NCI-H1694 treated with DMSO at 0.1 percent for 48 hours (cell line): ENCODE results near the gene FOXA1.

Experiments used
- DNase-seq: peaks from one replicate; lab custom pipeline; 2025; lab: John Stamatoyannopoulos, UW

The FOXA1 gene

GRCh38 chr14:37589715-37590427, 5.2 kb downstream of the FOXA1 start:
- no peak for DNase-seq

DNA sequence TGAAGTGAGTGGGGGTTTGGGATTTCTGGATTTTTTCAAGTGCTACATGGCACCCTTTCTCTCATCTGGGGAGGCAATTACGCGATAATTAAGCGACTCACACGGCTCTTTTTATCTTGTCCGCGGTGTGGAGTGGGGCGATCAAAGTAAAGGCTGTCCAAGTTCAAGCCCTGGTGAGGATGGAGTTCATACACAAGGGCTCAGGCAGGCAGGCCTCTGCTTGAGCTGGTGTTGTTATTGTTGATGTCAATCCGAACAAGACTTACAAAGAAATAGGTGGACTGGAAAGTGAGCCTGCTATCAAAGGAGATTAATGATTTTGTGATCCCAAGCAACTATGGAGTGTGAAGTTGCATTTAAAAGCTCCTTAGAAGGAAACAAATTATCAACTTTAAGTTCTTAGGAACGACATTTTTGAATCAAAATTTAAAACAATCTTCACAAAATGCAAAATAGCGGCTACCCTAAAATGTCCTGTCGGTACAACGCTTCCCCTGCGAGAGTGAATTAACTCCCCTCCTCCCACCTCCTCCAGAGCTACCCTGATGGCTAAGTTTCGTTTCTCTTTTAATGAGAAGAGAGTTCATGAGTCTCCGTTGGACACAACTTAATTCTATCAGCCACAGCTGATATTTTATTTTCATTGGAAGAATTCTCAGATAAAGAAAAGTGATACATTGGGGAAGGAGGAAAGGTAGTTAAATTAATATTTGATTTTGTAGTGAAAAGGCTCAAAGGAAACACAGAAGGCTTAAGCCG, 5.9 kb downstream of the FOXA1 start:
- no peak for DNase-seq

DNA sequence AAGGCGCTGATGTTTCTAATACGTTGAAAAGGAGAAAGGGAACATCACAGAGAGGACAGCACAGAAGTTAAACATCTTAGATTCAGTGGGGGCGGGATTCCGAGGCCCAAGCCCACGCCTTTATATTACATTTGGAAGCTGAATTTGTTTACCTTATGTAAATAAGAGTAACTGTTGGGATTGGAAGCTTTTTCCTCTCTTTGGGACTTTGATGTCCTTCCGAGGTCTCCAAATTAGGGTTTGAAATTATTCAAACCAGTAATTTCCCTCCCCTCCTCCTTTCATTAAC, 6.4 kb downstream of the FOXA1 start:
- DNase-seq: no peak

GRCh38 chr14:37587881-37588666, 7.0 kb downstream of the FOXA1 start:
- DNase-seq: no peak

DNA sequence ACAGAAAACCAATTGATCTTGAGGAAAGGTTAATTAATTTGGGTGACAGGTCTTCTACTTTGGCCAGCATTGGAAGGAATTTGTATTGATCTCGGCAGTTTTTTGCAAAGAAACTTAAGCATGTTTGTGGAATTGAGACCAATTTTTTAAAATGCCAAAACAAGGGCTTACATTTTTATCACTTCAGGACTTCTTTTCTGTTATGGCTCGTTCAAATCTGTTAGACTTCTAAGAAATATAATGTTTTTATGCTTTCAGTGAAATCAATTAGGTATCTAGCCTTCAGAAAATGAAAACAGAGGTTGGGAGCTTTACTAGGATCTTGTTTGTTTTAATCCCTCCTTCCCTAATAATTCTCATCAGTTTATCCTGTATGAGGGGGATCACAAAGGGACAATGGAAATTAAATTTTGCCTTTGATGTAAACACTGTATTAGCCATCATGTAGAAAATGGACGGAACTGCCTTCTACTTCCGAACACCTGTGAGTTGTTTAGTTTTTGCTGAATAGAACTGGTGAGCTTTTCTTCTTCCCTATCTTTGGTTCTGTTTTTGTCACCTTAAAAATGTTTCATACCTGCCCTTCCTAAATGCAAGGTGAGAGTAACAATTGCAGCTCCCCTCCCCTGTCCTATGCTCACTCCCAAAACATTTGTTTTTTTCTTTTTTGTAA, 7.8 kb downstream of the FOXA1 start:
- no peak for DNase-seq

- DNase-seq: no peak
Measured at GRCh38 chr14:37586797-37587130, 8.3 kb downstream of the FOXA1 start.

DNA sequence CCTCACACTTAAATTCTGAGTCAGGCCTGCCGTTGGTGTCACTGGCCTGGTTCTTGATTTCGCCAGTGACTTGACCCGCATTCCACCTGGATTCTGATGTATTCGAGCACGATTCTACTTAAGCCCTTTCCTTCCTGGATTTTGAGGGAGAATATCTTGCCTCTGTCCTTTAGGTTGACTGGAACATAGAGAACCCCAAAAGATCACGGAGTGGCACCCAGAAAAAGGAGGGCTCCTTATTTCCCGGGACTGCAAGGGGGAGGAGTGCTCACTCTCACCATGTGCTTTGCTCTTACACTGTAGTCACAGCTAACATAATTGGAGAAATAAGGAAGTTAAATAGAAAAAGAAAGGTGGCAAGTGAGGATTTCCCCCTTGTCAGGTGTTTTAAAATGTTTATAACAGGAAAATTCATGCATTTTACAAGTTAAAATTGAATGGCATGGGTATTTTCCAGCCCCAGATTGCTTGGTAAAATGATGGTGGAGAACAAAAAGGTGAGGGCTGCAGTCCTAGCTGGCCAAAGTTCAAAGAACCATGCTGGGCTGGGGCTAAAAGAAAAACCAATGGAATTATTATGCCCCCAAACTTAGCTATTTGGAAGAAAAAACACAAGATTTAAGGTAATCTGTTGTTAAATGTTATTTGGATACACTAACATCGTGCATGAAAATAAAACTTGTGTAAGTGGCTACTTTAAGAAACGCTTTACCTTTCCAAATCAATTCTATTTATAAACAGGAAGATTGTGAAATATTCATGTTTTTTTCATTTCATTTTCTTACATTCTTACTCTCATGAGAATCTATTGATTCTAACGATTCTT, 8.9 kb downstream of the FOXA1 start:
- DNase-seq: no peak

DNA sequence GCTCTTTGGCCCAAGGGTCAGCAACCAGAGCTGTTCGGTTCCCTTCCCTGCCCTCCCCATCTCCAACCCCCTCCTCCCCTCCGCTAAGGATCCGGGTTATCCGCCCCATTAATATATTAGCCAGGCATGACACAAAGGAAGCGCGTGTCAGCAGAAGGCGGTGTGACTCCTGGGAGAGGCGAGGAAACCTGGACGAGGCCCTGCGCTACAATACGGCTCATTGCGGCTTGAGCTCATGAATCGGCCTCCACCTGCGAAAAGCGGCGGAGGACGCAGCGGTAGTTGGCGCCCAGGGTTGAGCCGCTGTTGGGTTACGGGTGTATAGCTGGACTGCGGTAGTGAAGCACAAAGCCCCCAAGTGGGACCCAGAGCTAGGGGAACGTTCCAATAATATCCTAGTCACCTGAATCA, 9.9 kb downstream of the FOXA1 start:
- DNase-seq: no peak

GRCh38 chr14:37584211-37585100, 10.6 kb downstream of the FOXA1 start:
- DNase-seq: no peak

- DNase-seq: peak; percentile 9
Measured at GRCh38 chr14:37583358-37584210, 11.5 kb downstream of the FOXA1 start.

GRCh38 chr14:37580146-37580545, 14.9 kb downstream of the FOXA1 start:
- DNase-seq: no peak

DNA sequence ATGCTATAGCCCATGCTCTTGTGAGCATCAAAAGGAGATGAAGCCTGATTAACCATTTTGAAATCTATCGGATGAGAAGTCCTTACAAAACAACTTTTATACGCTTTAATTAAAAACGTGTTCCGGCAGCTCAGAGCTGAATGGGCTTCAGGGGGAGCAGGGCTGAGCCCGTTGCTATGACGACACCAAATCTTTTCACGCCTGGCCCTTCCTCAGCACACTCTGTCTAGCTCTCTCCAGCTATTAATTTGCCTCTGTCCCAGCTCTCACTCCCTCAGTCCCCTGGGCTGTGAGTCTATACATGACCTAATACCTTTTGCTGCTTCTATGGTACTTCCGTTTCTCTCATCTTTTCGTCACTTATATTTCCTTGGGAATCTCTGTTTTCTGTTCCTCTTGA, 15.8 kb downstream of the FOXA1 start:
- DNase-seq: no peak

DNA sequence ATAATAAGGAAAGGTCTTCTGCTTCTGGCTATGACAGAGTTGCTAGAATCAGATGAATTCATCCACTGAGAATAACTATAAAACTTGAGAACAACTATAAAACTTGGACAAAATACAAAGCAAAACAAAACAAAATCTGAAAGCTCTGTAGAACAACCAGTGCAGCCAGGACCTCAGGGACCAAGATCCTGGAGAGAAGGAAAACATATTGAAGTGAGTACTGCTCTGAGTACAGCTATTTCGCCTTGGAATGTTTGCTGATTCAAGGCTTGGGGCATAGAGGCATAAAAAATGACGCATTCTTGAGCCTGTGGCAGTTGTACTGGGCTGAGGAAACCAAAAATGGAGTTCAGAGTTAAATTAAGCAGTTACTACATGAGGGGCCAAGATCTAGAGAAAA, 21.7 kb downstream of the FOXA1 start:
- no peak for DNase-seq

DNA sequence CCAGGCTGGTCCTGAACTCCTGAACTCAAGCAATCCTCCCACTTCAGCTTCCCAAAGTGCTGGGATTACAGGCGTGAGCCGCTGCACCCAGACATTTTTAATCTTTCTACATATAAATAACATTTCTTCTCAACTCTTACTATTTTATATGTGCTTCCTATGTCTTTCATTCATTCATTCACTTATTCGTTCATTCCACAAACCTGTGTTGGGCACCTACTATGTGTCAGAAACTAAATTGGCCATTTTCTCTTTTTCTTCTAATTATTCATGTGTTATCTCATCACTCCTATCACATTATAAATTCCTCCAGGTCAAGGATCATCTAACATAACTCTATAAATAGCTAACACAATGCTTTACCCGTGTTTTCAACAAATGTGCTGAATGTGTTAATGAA, 23.7 kb downstream of the FOXA1 start:
- no peak for DNase-seq

- no peak for DNase-seq
Measured at GRCh38 chr14:37569729-37570128, 25.3 kb downstream of the FOXA1 start.

DNA sequence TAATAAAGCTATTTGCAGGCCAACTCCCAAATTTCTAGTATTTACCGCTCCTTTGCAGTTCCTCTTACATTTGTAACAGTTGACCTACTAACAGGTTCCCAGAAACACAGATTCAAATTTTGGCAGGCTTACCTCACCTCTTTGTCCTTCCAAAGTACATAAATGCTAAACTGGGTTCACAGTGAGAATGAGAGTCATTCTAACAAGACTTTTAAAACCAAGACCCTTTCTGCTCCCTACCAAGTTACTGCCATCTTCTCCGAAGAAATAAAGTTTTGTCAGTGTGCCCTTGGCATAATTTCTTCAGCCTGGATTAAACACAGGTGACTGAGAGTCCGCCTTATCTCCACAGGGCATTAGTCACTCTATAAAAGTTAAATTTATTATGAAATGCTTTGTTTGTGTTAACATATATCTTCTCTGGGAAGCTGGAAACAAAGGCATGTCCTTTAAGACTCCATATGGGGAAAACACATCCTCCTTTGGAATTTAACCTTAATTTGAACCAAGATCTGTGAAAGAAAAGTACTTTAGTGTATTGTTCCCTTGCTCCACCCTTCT, 28.2 kb downstream of the FOXA1 start:
- DNase-seq: no peak

GRCh38 chr14:37565550-37565949, 29.5 kb downstream of the FOXA1 start:
- peak; percentile 40 for DNase-seq

GRCh38 chr14:37563189-37563588, 31.9 kb downstream of the FOXA1 start:
- DNase-seq: no peak

DNA sequence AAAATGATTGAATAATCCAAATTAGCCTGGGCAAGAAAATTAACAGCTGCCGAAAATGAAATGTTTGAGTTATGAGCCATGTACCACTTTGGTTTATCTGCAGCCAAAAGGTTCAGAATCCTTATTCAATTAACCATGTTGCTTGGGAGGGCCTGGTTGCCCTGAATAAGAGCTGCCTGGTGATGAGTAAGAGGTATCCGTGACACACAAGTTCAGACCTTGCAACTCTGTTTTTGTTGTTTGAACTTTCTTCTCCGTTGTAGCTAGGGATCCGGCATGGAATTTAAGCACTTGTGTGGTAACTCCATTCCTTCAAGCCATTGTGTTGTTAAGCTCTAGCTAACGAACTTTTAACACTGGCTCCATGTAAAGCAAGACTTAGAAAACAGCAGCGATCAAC, 35.7 kb downstream of the FOXA1 start:
- no peak for DNase-seq
